GM13976 (cell line): ENCODE results near the gene NCOA3.

ENCODE experiments used
- DNase-seq: peaks from one replicate; pipeline ENCODE4 v3.0.0; 2012; ENCODE audit warnings: low spot score
- in situ Hi-C: fragments of 300-500 bp; cut with MboI; formaldehyde crosslinking; loops from one replicate; pipeline ENCODE4 v1.12.0; 2022; ENCODE audit warnings: low sequenced_read_pairs, mixed read lengths, inconsistent platforms; ENCODE audit not compliant: unreplicated experiment
- TF ChIP-seq, protein P1 (sequence below): IDR thresholded peaks from 2 replicates; pipeline ENCODE4 v1.5.1; 2012; ENCODE audit warnings: borderline replicate concordance, mild to moderate bottlenecking; ENCODE audit not compliant: insufficient read depth; ENCODE audit errors: extremely low read depth, missing control alignments, control extremely low read depth

Gene NCOA3

DNA sequence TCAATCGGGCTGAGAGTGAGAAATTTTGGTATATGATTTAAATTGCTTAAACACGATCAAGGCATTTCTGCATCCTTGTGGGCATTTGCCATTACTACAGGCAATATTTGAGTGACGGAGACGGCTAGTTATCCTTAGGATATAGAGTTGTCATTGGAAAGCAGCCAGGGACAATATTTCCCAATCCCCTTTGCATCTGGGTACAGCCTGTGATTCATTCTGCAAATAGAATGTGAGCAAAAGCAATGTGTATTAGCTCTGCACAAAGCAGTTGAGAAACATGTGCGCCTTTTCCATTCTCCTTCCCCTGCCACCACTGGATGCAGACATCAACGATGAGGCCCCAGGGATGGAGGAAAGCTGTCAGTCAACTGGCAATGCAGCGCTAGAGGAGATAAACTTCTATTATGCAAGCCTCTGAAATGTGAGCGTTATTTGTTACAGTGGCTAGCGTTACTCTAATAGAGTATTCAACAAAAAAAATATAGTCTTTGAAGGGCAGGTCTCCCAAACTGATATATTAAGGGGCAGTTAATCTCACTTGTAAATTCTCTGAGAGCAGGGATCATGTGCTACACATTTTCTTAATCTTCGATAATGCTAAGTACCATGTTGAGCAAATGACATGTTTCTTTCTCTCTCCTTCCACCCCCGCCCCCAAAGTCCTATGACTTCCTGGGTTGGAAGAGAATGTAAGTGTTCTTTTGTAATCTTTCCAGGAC, 37.1 kb upstream of the NCOA3 start:
- DNase-seq = no peak
- TF ChIP-seq, protein P1, sequence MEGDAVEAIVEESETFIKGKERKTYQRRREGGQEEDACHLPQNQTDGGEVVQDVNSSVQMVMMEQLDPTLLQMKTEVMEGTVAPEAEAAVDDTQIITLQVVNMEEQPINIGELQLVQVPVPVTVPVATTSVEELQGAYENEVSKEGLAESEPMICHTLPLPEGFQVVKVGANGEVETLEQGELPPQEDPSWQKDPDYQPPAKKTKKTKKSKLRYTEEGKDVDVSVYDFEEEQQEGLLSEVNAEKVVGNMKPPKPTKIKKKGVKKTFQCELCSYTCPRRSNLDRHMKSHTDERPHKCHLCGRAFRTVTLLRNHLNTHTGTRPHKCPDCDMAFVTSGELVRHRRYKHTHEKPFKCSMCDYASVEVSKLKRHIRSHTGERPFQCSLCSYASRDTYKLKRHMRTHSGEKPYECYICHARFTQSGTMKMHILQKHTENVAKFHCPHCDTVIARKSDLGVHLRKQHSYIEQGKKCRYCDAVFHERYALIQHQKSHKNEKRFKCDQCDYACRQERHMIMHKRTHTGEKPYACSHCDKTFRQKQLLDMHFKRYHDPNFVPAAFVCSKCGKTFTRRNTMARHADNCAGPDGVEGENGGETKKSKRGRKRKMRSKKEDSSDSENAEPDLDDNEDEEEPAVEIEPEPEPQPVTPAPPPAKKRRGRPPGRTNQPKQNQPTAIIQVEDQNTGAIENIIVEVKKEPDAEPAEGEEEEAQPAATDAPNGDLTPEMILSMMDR = no peak
- in situ Hi-C loops = no loop called here

DNA sequence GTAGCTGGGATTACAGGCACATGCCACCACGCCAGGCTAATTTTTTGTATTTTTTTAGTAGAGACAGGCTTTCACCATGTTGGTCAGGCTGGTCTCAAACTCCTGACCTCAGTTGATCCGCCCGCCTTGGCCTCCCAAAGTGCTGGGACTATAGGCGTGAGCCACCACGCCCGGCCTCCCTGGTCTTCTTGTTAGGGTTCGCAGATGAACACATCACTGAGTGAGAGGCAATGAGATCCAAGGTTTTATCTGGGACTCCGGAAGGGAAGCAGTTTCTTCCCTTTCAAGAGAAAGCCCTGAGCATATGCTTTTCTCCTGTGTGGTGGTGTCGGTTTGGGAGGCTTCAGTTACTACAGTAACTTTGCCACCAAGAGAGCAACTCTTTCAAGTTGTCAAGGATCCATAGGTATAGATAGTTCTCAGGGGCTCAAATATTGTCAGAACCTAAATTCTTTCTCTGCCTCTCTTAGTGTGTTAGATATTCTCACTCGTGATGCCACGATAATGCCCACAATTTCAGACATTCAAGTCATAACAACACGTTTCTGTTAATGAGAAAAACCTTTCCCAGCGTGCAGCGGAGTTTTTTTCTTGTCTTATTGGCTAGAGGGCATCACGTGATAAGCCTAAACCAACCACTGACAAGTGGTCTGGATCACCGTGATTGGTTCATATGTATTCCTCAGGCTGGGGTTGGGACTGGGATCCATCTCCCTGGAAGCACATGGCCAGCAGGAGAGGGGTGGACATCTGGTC, 36.2 kb upstream of the NCOA3 start:
- in situ Hi-C loops = no loop called here
- TF ChIP-seq, protein P1 = no peak
- no peak for DNase-seq

DNA sequence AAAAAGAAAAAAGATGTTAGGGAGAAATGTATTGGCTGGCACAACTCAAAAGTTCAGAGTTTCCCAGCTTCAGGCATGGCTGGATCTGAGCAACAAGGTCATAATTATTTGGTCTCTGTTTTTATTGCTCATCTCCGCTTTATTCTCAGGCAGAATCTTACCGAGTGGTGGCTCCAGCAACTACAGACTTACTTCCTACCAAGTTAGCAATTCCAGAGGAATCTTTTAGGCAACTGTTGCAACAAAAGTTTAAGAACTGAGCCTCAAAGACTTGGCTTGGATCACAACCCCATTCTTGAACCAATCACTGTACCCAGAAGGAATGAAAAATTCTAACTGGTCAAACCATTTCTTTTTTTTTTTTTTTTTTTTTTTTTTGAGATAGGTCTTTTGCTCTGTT, 35.5 kb upstream of the NCOA3 start:
- in situ Hi-C loops = no loop called here
- no peak for DNase-seq
- TF ChIP-seq, protein P1 = no peak

DNA sequence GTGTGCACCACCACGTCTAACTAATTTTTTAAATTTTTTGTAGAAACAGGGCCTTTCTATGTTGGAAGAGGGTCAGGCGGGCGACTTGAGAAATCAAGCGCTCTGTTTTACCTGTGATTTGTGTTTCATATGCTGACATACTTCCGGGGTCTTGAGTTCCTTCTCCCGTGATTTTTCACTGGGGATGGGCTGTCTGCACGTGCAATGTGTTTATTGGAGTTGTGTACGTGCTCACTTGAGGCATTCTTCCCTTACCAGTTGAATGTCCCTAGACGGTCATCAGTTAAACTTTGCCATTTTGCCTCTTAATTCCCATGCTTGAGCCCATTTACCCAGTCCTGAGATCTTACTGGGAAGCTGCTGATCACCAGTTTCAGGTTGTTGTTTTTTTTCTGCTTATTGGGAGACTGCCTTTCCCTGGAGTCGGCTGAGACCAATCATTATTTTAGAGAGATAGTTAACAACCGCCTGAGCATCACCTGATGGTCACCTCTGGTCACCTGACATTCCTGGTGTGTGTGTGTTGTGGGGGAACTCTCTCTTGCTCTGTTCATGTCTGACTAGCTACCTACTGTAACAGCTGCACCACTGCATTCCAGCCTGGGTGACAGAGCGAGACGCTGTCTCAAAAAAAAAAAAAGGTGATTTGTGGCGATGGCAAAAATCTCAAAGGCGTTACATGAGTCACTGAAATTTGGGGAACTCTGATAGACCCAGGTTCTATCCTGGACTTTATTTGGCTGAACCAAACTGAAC, 34.8 kb upstream of the NCOA3 start:
- in situ Hi-C loops = no loop called here
- DNase-seq = no peak
- TF ChIP-seq, protein P1 = no peak

DNA sequence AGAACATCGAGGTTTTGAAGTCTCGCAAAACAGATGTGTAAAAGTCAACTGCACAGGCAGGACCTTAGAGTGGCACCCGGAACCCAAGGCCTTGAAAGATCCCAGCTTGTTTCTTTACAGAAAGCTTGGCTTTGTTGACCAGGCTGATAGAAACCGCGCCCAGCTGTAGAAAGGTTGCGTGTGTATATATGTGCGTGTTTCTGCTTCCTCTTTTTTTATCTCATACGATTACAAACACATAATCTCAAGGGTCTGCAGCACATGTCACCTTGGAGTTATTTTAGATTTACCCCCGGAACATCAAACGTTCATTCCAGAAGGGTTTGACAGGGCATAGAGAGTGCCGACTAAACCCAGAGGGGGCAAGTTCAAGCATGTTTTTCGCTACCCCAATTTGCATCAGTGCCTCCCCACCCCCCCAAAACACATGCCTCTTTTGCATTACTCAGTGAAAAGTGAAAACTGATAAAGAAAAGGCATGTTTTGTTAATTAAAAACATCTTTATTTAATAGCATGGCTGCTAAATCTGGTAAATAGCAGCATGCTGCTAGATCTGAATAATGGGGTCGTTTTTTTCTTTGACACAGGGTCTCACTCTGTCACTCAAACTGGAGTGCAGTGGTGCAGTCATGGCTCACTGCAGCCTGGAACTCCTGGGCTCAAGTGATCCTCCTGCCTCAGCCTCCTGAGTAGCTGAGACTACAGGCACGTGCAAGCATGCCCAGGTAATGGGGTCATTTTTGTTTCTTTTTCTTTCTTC, 33.2 kb upstream of the NCOA3 start:
- in situ Hi-C loops = no loop called here
- TF ChIP-seq, protein P1 = no peak
- DNase-seq = peak; percentile 52
